Cortex of kidney (tissue), 1 donor: ENCODE results near the gene SLIT1.

Source experiments
- DNase-seq: peaks from one replicate; lab custom pipeline; 2025; lab: John Stamatoyannopoulos, UW

SLIT1 gene

DNA sequence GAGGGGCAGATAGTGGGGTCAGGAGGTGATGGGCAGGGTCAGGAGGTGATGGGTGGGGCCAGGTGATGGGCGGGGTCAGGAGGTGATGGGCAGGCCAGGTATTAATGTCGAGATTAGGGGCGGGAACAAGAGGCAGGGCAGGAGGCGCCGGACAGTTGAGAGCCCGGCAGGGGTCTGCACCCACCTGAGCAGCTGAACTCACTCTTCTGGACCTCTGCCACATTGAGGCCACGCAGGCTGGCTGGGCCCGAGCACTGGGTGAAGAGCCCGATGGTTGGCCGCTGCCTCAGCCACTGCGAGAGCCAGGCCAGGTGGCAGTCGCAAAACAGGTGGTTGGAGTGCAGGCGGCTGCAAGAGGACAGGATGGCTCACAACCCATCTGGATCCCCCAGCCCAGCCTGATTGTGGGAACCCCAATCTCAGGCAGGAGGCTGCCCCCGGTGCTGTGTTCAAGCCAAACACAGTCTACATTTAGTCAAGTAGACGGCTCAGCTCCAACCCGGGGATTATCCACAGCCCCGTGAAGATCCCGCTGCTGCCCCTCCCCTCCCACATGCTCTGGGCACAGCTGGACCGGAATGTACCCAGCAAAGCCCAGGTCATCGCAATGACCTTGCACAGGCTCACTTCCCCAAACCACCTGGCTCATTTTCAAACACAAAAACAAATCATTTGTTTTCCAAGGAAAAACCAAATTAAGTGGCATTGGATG is 122.3 kb downstream of the SLIT1 start:
- DNase-seq: no peak

DNA sequence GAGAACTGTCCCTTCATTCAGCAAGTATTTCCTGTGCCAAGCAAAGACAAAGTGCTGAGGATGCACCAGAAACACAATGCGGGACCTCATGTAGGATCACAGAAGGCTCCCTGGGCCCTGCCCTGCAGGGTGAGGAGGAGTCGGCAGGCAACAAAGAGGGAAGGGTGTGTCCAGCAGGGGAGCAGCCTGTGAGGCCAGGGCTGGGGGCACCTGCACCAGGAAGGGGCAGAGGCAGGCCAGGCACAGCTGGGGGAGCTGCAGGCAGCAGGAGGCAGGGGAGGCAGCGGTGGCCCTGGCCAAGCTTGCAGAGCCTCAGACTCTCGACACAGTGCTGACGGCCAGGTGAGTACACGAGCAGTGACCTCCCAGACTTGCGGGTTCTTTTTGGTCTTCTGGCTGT is 123.3 kb downstream of the SLIT1 start:
- DNase-seq: no peak

DNA sequence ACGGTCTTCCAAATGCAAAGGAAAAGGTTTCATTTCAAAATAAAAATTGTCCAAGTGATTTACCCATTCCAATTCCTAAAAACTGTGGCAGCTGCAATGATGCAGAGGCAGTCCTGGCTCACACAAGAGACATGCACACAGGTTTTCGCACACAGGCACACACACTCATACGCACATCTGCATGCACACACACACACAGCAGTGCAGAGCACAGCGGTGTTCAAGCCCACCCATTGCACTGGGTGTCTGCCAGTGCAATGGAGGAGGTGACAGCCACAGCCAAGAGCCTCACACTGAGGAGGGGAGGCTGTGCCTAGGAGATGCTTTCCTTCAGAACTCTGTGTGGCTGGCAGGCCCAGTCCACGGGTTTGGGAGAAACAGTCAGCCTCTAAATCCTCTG is 123.7 kb downstream of the SLIT1 start:
- no peak for DNase-seq

DNA sequence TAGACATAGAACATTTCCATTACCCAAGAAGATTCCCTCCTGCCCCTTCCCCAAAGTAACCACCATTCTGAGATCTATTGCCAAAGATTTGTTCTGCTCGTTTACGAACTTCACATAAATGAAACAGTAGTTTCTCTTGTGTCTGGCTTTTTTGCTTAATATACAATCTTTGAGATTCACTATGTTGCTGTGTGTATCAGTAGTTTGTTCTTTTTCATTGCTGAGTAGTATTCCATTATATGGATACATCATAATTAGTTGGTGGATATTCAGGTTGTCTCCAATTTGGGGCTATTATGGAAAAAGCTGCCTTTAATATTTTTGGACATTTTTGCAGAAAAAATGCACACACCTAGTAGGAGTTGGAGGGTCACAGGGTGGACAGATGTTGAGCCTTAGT is 124.3 kb downstream of the SLIT1 start:
- DNase-seq: no peak

DNA sequence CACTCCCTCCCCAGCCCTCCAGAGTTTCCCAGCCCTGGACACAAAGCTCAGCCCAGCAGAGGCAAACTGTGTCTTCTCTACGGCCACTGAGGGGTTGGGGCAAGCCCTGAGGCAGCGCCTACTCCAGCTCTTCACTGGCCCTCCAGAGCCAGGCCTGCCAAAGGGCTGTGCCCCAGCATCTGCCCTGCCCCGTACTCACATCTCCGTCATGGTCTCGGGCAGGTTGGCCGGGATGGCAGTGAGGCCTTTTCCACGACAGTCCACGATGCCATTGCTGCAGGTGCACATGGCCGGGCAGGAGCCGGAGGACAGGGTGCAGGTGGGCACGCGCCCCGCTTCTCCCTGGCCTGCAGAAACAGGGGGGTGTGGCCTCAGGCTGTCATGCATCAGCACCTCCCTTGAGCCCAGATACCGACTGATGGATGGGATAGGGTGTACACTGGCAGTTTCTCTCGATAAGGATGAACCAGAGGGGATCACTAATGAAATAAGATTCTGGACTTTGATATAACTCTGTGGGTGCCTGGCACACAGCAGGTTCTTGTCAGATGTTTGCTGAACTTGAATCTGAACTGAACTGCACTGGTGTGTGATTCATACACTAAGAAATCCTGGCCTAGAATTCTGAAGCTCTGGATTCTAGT is 125.2 kb downstream of the SLIT1 start:
- no peak for DNase-seq

DNA sequence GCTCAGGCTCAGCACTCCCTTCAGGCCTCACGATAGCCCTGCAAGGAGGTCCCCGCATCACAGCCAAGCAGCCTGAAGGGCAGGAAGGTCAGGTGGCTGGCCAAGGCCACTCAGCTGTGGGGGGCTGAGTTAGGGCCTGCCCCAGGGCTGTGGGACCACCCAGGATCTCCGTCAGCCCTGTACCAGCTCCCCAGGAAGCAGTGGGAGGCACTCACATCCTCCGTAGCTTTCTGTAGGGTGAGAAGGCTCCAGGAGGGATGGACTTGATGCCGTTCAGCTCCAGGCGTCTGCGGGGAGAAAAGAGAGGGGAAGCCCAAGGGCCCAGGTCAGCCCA is 125.9 kb downstream of the SLIT1 start:
- no peak for DNase-seq

DNA sequence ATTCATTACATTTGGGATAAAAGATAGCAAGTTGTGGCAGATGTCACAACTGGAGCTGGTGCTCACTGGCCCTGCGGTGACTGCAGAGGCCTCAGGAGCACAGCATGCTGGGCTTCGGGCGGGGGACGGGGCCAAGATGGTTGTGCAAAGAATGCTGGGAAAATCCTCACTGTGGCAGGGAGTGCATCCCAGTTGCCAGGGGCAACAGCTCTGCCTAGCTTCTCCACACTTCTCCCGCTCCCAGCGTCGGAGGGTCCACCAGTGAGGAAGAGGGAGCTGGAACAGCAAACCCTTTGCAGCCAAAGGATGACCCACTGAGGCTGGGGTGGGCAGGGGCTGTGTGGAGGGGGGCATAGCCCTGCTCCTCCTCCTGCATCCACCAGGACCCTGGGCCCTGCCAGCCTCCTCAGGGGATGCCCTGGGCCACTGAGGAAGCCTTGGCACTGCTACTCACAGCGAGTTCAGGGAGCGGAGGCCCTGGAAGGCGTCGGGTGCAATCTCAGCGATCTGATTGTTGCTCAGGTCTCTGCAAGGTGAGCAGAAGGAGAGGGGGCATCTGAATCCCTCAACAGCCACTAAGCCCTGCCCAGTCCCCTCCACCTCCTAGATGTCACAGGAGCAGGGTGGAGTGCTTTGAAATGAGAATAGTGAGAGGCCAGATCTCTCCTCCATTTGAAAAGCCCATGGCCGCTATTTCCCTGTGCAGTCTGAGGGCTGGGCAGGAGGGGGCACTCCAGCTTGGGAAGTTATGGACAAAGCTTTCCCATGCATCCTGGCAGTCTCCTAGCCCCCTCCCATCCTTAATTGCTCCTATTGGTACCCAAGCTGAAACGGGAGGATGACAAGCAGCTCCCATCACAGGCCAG is 126.5 kb downstream of the SLIT1 start:
- DNase-seq: no peak

DNA sequence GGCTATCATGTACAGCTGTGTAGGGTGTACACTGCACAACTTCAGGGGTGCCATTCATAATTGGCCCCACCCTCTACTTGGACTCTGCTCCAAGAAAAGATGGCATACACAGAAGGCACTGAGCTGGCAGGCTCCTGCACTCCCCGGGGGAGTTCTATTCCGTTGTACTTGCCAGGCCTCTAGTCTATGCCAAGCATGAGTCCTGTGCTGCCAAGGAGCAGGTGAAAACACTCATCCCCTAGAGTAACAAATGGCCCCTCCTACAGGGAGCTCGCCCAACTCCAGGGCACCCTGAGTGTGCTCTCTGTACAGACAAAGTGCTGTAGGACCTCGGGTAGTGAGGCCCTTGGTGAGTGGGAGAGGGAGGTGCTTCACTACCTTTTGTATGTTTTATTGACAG is 127.2 kb downstream of the SLIT1 start:
- DNase-seq: no peak

DNA sequence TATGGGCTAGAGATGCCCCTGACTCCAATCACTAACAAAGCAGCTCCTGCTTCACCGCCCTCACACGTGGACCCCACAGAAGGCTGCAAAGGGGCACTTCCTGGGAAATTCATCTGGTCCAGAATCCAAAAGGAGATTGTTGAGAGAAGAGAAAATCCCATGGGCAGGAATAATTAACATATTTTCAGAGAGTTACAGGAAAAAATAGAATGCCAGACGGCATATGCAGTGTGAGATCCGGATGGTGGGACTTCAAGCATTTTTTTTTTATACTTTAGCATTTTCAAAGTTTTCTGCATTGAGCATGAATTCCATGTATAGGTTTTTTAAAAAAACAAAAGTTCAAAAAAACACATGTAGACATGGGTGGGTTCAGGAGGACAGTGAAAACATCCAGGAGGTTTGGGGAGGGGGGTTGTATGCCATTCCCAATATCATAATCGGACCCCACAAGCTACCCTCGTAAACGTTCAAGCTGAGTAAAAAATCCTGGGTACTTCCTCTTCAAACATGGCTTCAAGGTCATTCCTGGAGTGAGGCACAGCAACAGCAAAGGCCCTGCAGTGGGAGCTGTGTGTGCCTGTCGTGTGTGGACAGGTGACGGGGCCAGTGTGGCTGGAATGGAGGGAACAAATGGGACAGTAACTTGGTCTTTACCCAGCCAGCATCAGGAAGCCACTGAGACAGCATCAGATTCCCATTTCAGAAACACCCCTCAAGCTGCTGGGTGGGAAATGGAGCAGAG is 128.1 kb downstream of the SLIT1 start:
- DNase-seq: no peak

DNA sequence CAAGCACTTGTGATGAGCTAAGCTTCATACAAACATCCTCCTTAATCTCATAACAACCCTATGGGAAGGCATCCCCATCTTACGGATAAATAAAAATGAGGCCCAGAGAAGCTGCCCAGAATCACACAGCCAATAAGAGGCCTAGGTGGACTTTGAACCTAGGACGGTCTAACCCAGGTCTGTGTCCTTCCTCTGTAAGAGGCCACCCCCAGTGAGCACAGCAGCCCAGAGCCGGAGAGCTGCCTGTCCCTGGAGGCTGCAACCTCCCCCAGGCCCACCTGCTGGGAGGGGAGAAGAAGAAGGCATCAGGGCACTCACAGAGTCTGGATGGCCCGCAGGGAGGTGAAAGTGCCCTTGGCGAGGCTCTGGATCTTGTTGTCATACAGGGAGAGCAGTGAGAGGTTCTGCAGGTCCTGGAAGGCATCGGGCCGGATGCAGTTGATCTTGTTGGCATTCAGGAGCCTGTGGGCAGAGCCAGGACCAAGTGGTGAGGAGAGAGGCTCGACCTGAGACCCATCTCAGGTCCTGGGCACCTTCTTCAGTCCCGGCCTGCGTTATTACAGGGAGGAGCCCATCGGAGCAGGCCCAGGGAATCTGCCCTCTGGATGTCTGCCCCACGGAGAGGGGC is 129.6 kb downstream of the SLIT1 start:
- DNase-seq: no peak

DNA sequence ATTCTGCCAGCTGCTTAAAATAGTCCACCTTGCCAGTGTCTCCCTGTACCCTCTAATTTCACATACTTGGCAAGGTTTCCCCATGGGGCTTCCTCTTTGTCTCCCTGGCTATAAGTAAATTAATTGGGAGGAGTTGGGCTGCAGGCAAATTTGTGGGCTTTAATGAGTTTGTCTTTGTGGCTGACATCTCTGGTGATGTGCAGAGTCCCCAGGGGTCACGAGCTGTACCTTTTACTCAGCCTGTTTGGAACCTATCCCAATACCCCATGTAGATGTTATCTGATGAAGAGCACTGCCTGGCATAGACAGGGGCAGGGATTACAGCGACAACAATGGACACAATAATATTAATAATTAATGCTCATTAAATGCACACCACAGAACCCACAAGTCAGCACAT is 132.5 kb downstream of the SLIT1 start:
- no peak for DNase-seq

DNA sequence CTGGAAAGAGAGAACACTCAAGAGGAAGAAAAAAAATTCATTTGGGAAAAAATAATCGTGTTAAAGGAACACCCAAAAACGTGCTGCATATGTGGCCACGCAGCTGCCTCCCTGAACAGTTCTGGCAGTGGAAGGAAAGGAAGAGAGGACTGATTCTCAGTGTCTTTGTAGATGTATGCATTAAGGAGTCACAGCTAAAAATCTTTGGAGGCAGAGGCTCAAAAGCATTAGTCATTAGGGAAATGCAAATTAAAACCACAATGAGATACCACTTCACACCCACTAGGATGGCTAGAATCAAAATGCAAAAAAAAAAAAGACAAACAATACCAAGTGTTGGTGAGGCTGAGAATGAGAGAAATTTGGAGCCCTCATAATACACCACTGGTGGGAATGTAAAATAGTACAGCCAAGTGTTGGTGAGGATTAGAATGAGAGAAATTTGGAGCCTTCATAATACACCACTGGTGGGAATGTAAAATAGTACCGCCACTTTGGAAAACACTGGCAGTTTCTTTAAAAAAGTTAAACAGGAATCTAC is 134.7 kb downstream of the SLIT1 start:
- DNase-seq: no peak

DNA sequence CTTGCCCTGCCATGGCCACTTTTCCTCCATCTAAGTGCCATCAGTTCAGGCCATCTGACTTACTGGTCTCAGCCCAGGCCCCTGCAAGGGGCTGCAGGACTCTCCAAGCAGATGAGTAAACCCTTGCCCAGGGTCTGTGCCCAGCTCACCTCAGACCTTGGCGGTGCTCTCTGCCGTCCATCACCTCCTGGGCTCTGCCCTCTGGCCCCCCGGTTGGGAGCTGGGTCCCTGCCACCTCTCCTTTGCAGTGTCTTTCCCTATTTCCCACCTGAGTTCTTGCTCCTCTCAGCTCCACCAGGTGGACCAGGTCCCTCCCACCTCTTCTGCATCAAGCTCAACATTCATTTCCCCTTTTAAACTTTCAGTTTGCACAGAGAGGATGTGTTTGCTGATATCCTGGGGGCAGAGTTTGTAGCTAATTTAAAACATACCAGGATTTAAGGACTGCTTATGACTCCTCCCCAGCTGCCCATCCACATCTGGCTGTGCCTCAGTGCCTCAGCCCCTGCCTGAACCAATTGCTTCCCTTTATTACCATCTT is 135.5 kb downstream of the SLIT1 start:
- DNase-seq: no peak

DNA sequence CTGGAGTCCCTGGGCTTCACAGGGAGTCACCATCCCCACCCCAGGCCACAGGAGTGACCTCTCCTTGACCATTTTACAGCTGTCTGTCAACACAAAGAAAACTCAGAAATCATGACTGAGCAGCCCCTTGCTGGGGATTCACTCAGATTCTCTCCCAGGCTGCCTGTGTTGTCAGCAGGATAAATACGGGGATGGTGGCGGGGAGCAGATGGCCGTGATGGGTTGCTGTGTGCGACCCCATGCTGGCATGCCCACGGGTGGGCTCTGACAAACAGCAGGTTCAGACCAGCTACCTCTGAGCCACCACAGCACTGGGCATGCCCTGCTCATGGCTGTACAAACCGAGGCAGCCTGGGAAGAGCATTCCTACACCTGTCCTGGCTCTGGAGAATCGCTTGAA is 136.1 kb downstream of the SLIT1 start:
- no peak for DNase-seq

DNA sequence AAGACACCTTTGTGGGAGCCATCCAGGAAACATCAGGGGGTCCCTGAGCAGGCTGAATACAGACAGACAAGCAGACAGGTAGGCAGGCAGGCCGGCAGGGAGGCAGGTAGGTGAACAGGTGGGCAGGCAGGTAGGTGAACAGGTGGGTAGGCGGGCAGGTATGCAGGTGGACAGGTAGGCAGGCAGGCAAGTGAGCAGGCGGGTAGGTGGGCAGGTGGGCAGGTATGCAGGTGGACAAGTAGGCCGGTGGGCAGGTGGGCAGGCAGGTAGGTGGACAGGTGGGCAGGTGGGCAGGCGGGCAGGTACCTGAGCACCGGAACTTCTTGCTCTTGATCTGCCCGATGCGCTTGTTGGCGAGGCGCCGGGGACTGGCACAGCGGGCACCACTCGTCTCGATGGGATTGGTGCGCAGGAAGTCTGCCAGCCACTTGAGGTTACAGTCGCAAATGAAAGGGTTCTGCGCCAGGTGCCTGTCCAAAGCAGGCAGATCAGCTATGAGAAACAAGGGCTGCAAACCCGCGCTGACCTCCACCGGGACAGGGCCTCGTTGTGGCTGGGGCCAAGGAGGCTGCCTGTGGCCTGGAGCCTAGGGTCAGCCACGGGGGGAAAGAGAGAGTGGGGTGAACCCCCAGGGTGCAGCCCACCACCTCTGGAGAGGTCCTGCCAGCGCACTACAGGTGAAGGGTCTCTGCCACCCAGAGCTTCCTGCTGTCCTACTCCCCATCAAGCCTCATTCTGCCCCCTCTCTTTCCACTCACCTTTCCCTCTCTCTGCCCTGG is 136.9 kb downstream of the SLIT1 start:
- DNase-seq: no peak

DNA sequence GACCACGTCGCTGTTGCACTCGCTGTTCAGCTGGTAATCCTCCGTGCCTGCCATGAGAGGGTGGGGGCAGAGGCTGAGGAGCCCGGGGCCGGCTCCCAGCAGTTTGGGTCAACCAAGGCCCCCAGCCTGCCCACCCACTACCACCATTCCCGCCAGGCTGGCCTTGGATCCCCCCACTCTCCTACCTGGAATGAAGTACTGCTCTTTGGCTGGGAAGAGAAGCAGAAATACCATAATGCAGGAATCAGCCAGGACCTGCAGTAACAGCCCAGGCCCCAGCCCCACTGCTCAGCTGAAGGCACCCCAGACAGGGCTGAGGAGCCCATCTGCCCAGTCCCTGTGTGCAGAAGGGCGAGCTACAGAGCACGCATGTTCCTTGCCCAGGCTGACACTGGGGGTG is 138.0 kb downstream of the SLIT1 start:
- no peak for DNase-seq

DNA sequence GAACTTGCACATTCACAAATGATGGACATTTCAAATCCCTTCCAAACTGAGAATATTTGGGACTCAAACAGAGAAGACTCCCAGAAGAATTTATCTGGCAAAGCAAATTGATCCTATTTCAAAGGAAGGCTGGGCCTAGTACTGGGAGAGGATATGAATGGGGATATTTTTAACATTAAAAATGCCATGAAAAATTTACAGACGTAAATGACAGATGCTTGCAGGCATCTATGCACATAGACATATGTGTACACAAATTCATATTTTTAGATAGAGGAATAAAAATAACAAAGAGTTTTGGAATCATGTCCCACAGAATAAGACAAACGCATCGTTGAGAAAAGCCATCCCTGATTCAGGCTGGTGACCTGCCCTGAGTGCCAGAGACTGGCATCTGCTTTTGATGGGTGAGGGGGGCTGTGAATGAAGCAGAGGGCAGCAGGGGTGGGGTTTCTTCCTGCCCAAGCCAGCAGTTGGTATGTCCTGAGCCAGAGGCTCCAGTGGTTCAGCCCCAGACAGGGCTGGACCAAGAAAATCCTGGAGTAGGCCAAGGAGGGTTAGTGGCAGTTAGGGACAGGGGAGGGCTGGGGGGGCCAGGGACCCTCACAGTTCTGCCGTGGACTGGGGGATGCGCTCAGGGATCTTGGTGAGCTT is 138.5 kb downstream of the SLIT1 start:
- DNase-seq: no peak

DNA sequence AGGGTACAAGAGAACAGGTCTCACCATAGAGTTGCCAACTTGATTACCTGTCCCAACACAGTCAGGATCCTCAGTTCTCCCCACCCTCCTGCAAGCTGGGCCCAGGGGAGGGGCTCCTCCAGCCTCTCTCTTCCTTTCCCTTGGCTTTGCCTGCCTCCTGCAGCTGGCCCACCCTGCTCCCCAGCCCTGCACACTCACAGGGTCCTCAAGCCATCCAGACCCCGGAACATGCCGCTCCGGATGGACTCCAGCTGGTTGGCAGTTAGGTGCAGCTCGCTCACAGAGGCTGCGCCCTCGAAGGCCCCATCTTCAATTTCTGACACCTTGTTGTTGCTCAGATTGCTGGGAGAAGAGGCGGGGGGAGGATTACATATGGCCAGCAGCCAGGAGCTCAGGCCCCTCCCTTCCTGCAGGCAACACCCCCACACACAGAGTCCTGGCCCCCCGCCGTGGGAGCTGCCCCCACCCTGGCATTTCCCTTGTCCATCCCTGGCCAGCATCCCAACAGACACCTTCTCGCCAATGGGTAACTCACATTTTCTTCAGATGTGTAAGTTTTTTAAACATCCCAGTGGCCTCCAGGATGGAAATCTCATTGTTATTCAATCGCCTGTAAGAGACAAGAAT is 139.2 kb downstream of the SLIT1 start:
- no peak for DNase-seq

DNA sequence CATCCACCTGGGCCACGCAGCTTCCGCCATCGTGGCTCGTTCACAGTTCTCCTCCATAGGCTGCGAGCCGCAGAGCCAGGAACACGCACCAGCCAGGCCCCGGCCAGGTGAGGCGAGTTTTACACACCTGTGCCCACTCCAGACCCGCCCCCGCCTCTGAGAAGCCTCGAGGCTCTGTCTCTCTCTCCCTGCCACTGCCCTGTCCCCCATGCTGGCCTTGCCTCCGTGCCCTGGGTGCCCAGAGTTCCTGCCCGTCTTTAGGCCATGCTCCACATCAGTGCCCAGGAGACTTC is 142.2 kb downstream of the SLIT1 start:
- DNase-seq: no peak
